ENCODE results near the gene SHB. TPM values are rescaled to one million over a fixed set of nuclear protein-coding genes. Genes with fewer than 3 reads are reported as not detected.

Gene SHB
- total and polyA plus RNA-seq, 10 donors = 1.2 to 20.5 (median 7.1) TPM

GRCh38 chr9:38074441-38074961, 5.5 kb upstream of the SHB start:
- Histone ChIP-seq H3K9me3 (peaks cover 0 to 3% (median 0%) of the 10 kb centered on the region in 8 donors), H3K4me1 (peaks cover 0 to 29% (median 14%) of the 10 kb centered on the region in 6 donors), H3K36me3 (no peaks in the 10 kb centered on the region), H3K27me3 (replicated peaks in 1 of 7) (peaks cover 0 to 11% (median 0%) of the 10 kb centered on the region in 7 donors), H3K4me3 (no peak overlapping the region), H3K27ac (no peak overlapping the region)
- TF ChIP-seq POLR2A (IDR thresholded peaks at IDR 0.05) (no peak), CTCF (IDR thresholded peaks at IDR 0.05 in 8 of 11, conservative IDR thresholded peaks at IDR 0.05 in 3 of 11) (no peak)
- intact Hi-C loops (cut with DNase I; ENCODE audit: low total_unique reads) = no loop called here
- 48 to 68% (median 58%) methylated on average over 5 of the region's 5 CpGs for WGBS, 5 donors
- no peak for DNase-seq

GRCh38 chr9:38073882-38074281, 4.9 kb upstream of the SHB start:
- Histone ChIP-seq H3K36me3 (no peaks in the 10 kb centered on the region), H3K27me3 (replicated peaks in 1 of 7) (peaks cover 0 to 8% (median 0%) of the 10 kb centered on the region in 7 donors), H3K4me3 (no peak overlapping the region), H3K4me1 (peaks cover 0 to 30% (median 14%) of the 10 kb centered on the region in 6 donors), H3K9me3 (peaks cover 0 to 3% (median 0%) of the 10 kb centered on the region in 8 donors), H3K27ac (no peak overlapping the region)
- DNase-seq = no peak
- 64 to 94% (median 87%) methylated on average over 3 of the region's 3 CpGs for WGBS, 5 donors
- TF ChIP-seq CTCF (IDR thresholded peaks at IDR 0.05 in 8 of 11, conservative IDR thresholded peaks at IDR 0.05 in 3 of 11) (no peak), POLR2AphosphoS5 (IDR thresholded peaks at IDR 0.05) (no peak), POLR2A (IDR thresholded peaks at IDR 0.05) (no peak)
- intact Hi-C loops (cut with DNase I; ENCODE audit: low total_unique reads) = no loop called here

- DNase-seq = no peak
- no peak for TF ChIP-seq POLR2AphosphoS5 (IDR thresholded peaks at IDR 0.05)
- no peak for TF ChIP-seq POLR2A (IDR thresholded peaks at IDR 0.05)
- TF ChIP-seq CTCF (IDR thresholded peaks at IDR 0.05 in 8 of 11, conservative IDR thresholded peaks at IDR 0.05 in 3 of 11) = no peak
- 48 to 62% (median 56%) methylated on average over 7 of the region's 7 CpGs for WGBS, 5 donors
- H3K36me3 ChIP-seq = no peaks in the 10 kb centered on the region
- H3K27ac ChIP-seq = no peak overlapping the region
- H3K4me3 ChIP-seq = no peak overlapping the region
- peaks cover 0 to 22% (median 12%) of the 10 kb centered on the region in 7 donors for H3K27me3 ChIP-seq (replicated peaks in 1 of 7)
- peaks cover 13 to 49% (median 32%) of the 10 kb centered on the region in 6 donors for H3K4me1 ChIP-seq
- H3K9me3 ChIP-seq = peaks cover 0 to 3% (median 0%) of the 10 kb centered on the region in 8 donors
- intact Hi-C loops (cut with DNase I; ENCODE audit: low total_unique reads) = no loop called here
These were observed 2.6 kb upstream of the SHB start for GRCh38 chr9:38071470-38072134.
